Measurements from ENCODE around the gene TMEM229B. TPM values are rescaled to one million over a fixed set of nuclear protein-coding genes. Genes with fewer than 3 reads are reported as not detected.

The TMEM229B gene
- total and polyA plus RNA-seq, 8 donors: 1.9 to 7.5 (median 3.7) TPM

DNA sequence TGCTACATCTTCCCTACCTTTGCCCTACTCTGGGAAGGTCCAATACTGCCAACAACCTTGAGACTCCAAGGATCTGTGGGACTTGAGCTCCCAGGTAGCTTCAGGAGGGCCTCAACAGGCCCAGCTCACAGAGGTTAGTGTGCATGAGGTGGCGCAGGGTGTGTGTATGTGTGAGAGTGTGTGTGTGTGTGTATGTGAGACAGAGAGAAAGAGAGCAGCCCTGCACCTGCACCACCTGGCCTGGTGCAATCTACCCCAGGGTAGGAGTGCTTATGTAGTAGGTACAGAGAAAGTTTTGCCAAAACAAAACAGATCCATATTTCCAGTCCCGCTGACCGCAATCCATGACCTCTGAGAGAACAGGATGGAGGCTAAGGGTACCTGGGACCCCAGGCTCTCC, 24.6 kb downstream of the TMEM229B start:
- 93 to 94% methylated on average over 3 of the region's 3 CpGs for WGBS, 2 donors
- Histone ChIP-seq H3K36me3 (no peaks in the 10 kb centered on the region), H3K4me1 (peaks cover 0 to 11% (median 5%) of the 10 kb centered on the region in 3 donors), H3K9me3 (no peaks in the 10 kb centered on the region), H3K4me3 (no peak overlapping the region), H3K27me3 (no peaks in the 10 kb centered on the region), H3K27ac (no peak overlapping the region)
- FAIRE-seq (no peak), DNase-seq (peak in 1 of 6 donors; percentile 23), ATAC-seq (no peak)
- intact Hi-C loops (cut with DNase I): no loop called here
- TF ChIP-seq, protein P1, sequence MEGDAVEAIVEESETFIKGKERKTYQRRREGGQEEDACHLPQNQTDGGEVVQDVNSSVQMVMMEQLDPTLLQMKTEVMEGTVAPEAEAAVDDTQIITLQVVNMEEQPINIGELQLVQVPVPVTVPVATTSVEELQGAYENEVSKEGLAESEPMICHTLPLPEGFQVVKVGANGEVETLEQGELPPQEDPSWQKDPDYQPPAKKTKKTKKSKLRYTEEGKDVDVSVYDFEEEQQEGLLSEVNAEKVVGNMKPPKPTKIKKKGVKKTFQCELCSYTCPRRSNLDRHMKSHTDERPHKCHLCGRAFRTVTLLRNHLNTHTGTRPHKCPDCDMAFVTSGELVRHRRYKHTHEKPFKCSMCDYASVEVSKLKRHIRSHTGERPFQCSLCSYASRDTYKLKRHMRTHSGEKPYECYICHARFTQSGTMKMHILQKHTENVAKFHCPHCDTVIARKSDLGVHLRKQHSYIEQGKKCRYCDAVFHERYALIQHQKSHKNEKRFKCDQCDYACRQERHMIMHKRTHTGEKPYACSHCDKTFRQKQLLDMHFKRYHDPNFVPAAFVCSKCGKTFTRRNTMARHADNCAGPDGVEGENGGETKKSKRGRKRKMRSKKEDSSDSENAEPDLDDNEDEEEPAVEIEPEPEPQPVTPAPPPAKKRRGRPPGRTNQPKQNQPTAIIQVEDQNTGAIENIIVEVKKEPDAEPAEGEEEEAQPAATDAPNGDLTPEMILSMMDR (IDR thresholded peaks at IDR 0.05): no peak

DNA sequence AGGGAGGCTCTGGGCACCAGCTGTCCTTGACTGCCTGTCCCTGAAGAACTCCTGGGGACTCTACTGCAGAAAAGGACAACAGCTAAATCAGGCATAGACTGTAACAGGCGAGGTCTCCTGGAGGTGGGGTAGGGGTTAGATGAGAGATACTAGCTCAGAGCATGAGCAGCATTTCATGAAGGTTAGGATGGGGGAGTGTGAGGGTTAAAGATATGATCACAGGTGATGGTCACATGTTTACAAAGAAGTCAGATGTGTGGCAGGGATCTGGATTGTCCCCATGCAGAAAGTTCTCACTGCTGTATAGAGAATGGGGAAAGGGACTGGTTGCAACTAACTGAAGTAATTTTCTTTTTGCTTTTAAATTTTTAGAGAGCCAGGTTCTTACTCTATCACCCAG, 26.5 kb downstream of the TMEM229B start:
- Histone ChIP-seq H3K36me3 (no peaks in the 10 kb centered on the region), H3K27ac (peak overlapping the region in 3 of 4 donors; percentile 5 to 39 (median 31)), H3K9me3 (no peaks in the 10 kb centered on the region), H3K4me3 (no peak overlapping the region), H3K27me3 (no peaks in the 10 kb centered on the region), H3K4me1 (peaks cover 0 to 11% (median 5%) of the 10 kb centered on the region in 3 donors)
- DNase-seq (no peak), ATAC-seq (peak in 2 of 4 donors; percentile 9 to 11), FAIRE-seq (no peak)
- 90 to 100% methylated on average over 1 of the region's 1 CpG for WGBS, 2 donors
- TF ChIP-seq, protein P1 (IDR thresholded peaks at IDR 0.05): no peak
- intact Hi-C loops (cut with DNase I): no loop called here

DNA sequence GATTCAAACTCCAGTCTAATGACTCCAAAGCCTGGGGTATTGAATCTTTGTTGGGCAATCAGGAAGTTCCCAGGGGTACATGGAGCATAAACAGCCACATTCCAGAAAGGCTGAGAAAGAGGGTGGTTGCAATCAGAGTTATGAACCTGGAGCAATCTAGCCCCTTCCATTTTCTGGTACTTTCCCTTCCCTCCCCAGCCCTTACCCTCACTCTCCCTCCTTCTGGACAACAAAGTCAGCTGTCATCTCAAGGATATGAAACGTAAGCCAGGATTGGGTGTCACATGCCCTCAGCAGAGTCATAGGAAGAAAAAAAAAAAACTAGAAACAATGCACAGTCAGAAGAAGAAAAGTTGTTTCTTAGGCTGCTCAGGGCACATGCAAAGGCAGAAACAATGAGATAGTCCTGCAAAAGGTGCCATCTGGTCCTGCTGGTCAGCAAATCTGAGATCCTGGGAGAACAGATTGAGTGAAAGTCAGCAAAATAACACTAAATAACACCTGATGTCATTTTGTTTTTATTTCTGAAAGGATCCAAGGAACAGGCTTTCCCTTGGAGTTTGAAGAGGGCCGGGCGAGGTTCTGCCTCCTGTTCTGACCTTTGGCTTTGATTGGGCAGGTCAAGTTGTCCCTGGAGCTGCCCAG, 27.1 kb downstream of the TMEM229B start:
- no peaks in the 10 kb centered on the region for H3K9me3 ChIP-seq
- H3K27me3 ChIP-seq: no peaks in the 10 kb centered on the region
- no peak overlapping the region for H3K4me3 ChIP-seq
- intact Hi-C loops (cut with DNase I): no loop called here
- WGBS, 2 donors: 35 to 41% methylated on average over 3 of the region's 3 CpGs
- H3K27ac ChIP-seq: peak overlapping the region in 3 of 4 donors; percentile 5 to 39 (median 31)
- TF ChIP-seq, protein P1 (IDR thresholded peaks at IDR 0.05): no peak
- no peak for FAIRE-seq
- peak; percentile 63 to 82 (median 79) for ATAC-seq
- peak in 3 of 6 donors; percentile 19 to 45 (median 30) for DNase-seq
- H3K4me1 ChIP-seq: peaks cover 0 to 11% (median 5%) of the 10 kb centered on the region in 3 donors
- no peaks in the 10 kb centered on the region for H3K36me3 ChIP-seq

DNA sequence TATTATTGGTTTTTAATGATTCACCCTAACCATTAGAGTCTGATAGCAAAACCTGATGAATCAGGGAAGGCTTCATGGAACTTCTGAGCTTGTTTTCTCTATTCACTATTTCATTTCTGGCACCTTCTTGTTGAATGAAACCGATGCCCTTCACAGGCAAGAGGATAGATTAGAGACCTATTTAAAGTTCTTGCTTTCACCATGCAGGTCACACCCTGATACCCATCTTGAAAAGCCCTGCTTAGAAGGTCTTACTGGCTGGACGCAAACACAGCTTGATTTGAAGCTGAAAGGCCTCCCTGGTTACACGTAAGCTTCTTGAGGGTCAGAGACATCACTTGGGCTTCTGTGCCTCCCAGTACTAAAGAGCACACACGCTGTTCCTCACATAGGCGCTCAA, 29.2 kb downstream of the TMEM229B start:
- TF ChIP-seq, protein P1 (IDR thresholded peaks at IDR 0.05): no peak
- H3K9me3 ChIP-seq: no peaks in the 10 kb centered on the region
- H3K36me3 ChIP-seq: no peaks in the 10 kb centered on the region
- DNase-seq: no peak
- no peak for FAIRE-seq
- no peaks in the 10 kb centered on the region for H3K27me3 ChIP-seq
- peaks cover 0 to 11% (median 5%) of the 10 kb centered on the region in 3 donors for H3K4me1 ChIP-seq
- H3K4me3 ChIP-seq: no peak overlapping the region
- intact Hi-C loops (cut with DNase I): no loop called here
- H3K27ac ChIP-seq: no peak overlapping the region
- ATAC-seq: no peak
- WGBS, 2 donors: 70 to 72% methylated on average over 5 of the region's 5 CpGs

DNA sequence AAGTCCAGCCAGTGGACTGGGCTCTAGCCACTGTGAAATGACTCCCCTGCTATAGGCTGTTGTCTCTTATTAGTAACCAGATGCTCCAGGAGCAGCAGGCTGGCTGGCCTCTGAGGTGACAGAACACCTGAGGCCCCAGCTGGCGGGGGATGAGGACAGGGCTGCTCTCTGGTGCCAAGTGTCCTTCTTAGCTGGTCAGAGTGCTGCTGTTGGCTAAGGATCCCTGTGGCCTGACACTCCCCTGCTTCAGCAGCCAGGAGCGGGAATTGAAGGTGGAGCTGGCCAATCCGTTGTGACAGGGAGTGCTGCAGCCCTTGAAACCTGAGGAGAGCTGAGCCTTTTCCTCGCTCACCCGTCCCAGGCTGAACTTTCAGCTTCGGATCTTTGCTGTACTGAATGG, 30.7 kb downstream of the TMEM229B start:
- FAIRE-seq (no peak), ATAC-seq (peak; percentile 60 to 88 (median 84)), DNase-seq (peak; percentile 51 to 76 (median 66))
- 18 to 23% methylated on average over 6 of the region's 6 CpGs for WGBS, 2 donors
- H3K27me3 ChIP-seq: no peaks in the 10 kb centered on the region
- intact Hi-C loops (cut with DNase I): no loop called here
- peaks cover 0 to 11% (median 5%) of the 10 kb centered on the region in 3 donors for H3K4me1 ChIP-seq
- peak overlapping the region in 1 of 4 donors; percentile 33 for H3K27ac ChIP-seq
- H3K9me3 ChIP-seq: no peaks in the 10 kb centered on the region
- no peaks in the 10 kb centered on the region for H3K36me3 ChIP-seq
- H3K4me3 ChIP-seq: no peak overlapping the region
- TF ChIP-seq, protein P1 (IDR thresholded peaks at IDR 0.05): no peak
